ENCODE results near the gene EPN3.
A peak's percentile ranks its signal among the peaks of the same experiment; 100 is the strongest.

EPN3 gene

DNA sequence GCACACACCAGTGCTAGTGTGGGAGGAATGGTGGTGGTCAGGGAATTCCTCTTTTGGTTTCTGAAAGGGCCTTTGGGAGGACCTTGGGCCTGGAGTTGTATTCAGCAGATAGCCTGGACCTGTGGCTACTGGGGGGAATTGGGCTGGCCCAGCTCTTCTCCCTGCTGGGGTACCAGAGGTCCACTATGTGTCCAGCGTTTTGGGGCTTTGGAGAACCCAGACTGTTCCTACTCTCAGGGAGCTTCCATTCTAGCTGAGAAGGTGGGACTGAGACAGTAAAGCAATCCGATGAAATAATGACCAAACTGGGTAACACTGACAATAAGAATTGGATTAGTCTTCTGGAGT lies 2.4 kb downstream of the EPN3 start:
- DNase-seq (ENCODE audit: low read depth): peak; percentile 17

DNA sequence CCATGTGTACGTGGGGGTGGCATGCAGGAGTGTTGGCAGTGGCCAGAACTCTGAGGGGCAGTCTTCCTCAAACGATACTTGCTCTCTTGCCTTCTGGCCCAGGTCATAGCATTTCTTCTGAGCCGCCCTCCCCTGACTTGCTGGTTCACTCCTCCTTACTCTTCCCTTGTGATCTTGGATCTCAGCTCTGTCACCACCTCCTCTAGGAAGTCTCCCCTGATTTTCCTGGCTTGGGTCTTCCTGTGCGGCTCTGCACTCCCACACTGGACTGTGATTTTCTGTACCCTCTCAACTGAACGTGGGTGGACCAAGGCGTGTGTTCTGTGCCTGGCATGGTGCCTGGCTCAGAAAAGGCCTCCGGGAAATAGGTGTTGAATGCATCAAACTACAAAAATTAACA lies 2.9 kb downstream of the EPN3 start:
- DNase-seq (ENCODE audit: low read depth): no peak

DNA sequence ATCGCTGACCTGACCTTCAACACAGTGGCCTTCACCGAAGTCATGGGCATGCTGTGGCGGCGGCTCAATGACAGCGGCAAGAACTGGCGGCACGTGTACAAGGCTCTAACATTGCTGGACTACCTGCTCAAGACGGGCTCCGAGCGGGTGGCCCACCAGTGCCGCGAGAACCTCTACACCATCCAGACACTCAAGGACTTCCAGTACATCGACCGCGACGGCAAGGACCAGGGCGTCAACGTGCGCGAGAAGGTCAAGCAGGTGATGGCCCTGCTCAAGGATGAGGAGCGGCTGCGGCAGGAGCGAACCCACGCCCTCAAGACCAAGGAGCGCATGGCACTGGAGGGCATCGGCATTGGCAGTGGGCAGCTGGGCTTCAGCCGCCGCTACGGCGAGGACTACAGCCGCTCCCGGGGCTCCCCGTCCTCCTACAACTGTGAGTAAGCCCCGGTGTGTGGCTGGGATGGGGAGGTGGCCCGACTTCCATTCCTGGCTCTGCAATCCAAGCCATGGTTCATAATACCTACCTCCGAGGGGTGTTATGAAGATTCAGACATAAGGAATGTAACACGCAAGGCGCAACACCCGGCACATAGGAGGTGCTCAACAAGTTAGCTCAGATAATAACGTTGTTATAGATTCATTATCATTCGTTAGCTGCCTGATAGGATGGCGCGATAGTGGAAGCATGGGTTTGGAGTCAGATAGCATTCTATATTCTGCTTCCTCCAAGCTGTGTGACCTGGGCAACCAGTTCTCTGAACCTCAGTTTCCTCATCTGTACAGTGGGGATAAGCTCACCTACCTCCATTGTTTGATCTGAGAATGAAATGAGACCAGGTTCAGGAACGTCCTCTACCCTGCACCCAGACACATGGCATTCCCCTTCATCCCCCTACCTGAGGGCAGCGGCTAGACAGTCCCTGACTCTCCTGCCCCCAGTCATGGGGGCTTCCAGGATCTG lies 4.4 kb downstream of the EPN3 start:
- DNase-seq (ENCODE audit: low read depth): no peak

DNA sequence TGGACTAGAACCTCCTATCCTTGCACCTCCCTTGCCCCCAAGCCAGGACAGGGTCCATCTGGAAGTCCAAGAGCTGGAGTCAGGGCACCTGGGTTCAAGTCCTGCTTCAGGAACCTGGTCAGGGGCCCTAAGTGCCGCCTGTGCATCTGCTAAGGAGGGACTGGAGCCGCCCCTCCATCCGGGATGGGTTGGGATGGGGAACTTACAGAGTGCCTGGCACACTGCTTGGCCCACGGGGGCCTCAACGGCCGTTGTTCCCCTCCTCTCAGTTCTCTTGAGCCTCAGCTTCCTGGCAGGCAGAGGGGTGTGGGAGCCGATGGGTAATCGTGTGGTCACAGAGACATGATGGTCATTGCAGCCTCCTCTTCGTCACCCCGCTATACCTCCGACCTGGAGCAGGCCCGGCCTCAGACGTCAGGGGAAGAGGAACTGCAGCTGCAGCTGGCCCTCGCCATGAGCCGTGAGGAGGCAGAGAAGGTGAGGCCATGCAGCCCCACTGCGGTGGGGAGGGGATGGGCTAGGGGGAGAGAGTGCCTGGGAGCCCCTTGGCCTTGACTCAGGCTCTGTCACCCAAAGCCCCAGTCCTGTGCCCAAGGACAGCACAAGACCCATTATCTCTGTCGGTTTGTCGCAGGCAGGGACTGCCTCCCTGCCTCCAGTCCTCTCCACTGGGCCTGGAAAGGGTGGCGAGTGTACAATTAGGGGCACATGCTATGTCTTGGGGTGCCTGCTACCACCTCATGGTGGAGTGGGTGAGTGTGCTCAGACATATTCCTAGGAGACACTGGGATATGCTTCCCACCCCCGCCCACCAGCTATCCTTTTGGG lies 5.4 kb downstream of the EPN3 start:
- no peak for DNase-seq (ENCODE audit: low read depth)

DNA sequence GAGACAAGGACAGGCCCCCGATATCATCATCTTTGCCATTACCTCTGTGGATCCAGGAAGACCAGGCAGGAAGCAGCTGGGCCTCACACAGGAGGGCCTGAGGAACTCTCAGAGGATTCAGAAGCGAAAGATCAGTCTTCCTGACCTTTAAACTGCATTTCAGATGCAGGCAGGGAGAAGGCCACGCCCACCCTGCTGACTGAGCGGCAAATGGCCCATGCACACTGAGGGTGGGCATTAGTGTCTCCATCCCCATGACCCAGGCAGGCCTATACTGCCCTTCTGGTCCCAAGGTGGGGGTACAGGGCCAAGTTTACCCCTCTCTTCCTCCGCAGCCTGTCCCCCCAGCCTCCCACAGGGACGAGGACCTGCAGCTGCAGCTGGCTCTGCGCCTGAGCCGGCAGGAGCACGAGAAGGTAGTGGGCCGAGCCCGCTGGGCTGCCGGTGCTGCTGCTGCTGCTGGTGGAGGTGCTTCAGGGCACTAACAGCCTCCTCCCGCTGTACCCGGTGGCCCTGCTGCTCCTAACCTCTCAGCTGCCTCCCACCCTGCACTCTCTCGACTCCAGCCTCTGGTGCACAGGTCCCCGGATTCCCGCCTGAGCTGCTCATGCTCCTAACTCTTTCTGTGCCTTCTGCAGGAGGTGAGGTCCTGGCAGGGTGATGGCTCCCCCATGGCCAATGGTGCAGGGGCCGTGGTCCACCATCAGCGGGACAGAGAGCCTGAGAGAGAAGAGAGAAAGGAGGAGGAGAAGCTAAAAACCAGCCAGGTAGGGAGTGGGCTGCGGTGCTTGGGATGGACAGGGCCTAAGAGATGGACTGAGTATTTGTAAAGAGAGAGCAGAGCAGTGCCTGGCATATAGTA lies 6.2 kb downstream of the EPN3 start:
- DNase-seq (ENCODE audit: low read depth): no peak

DNA sequence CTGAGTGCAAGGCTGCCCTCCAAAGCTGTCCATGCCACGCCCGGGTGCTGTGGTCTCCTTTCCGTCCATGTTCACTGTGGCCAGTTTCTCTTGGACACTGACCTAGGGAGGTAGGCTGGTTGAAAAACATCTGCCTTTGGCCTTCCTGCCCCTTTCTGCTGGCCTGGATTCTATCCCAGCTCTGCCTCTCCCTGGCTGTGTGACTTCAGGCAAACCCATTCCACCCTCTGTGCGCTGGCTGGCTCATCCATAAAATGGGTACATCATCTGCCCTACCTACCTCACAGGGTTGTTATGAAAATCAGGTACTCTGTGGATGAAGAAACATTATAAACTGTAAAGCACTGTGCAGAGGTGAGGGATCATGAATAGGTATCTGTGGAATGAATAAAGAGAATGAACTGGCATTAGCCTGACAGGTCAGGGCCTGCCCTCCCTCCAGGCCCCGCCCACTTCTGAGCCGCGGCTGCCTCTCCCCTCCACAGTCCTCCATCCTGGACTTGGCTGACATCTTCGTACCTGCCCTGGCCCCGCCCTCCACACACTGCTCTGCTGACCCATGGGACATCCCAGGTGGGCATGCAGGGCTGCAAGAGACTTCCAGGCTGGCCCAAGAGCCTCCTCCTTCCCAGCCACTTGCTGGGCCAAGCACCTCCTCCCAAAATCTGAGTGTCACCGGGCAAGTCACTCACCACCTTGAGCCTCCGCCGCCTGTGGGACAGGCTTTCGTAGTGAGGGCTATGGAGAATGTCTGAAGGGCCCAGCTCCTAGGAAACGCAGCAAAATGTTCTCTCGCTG lies 7.4 kb downstream of the EPN3 start:
- DNase-seq (ENCODE audit: low read depth): no peak

DNA sequence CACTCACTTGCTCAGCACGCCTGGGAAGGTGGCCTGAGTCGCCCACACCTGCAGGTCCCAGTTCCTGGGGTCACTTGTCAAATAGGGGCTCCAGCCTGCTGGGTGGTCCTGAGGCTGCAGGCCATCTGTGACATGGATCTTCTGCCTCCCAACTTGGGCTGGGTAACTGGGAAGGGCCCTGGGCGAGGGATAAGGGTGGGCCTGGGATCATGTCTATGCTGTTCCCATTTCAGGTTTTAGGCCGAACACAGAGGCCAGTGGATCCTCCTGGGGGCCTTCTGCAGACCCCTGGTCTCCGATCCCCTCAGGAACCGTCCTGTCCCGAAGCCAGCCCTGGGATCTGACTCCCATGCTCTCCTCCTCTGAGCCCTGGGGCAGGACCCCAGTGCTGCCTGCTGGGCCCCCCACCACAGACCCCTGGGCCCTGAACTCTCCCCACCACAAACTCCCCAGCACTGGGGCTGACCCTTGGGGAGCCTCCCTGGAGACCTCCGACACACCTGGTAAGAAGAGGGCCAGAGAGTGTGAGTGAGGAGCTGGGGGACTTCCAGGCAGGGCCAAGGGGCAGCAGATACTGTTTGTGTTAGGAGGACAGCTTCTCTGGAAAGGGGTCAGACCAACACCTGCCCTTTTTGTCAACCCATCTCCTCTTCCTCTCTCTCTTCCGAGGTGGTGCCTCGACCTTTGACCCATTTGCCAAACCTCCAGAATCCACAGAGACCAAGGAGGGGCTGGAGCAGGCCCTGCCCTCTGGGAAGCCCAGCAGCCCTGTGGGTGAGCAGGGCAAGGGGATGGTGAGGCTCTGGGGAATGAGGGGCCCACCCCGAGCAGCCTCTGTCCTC lies 8.2 kb downstream of the EPN3 start:
- DNase-seq (ENCODE audit: low read depth): no peak

DNA sequence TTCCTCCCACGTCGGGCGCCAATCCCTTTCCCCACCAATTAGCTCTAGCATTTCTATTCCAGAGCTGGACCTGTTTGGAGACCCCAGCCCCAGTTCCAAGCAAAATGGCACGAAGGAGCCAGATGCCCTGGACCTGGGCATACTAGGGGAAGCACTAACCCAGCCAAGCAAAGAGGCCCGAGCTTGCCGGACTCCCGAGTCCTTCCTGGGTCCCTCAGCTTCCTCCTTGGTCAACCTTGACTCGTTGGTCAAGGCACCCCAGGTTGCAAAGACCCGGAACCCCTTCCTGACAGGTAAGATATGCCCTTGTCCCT lies 8.8 kb downstream of the EPN3 start:
- DNase-seq (ENCODE audit: low read depth): no peak

DNA sequence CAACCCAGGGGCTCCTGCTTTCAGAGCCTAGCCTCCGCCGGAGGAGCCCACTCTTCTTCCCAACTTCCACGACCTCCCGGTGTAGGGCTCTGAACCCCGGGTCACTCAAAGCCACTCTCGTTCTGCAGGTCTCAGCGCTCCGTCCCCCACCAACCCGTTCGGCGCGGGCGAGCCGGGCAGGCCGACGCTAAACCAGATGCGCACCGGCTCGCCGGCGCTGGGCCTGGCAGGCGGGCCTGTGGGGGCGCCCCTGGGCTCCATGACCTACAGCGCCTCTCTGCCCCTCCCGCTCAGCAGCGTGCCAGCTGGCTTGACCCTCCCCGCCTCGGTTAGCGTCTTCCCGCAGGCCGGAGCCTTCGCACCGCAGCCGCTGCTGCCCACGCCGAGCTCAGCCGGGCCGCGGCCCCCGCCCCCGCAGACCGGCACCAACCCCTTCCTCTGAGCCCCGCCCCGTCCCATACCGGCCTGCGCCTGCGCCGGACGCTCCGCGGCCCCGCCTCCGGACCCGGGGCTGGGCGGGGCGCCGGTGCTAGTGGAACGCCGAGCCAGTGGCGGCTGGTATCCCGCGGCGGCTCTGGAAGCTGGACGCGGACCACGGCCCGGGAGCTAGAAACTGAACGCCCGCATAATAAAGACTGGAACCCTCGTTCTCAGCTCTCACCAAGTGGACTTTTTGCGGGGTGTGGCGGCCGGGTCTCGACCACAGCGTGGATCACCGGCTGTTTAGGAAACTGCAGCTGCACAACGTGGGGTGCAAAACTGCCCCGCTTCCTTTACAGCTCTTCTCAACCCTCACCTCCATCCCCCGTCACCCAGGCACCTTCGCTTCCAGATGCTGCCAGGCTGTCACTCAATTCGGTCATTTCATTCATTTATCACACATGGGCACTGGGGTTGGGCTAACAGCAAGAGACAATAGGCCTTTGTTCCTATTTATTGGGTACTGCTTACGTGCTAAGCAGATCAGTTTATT lies 9.5 kb downstream of the EPN3 start:
- DNase-seq (ENCODE audit: low read depth): peak; percentile 64

DNA sequence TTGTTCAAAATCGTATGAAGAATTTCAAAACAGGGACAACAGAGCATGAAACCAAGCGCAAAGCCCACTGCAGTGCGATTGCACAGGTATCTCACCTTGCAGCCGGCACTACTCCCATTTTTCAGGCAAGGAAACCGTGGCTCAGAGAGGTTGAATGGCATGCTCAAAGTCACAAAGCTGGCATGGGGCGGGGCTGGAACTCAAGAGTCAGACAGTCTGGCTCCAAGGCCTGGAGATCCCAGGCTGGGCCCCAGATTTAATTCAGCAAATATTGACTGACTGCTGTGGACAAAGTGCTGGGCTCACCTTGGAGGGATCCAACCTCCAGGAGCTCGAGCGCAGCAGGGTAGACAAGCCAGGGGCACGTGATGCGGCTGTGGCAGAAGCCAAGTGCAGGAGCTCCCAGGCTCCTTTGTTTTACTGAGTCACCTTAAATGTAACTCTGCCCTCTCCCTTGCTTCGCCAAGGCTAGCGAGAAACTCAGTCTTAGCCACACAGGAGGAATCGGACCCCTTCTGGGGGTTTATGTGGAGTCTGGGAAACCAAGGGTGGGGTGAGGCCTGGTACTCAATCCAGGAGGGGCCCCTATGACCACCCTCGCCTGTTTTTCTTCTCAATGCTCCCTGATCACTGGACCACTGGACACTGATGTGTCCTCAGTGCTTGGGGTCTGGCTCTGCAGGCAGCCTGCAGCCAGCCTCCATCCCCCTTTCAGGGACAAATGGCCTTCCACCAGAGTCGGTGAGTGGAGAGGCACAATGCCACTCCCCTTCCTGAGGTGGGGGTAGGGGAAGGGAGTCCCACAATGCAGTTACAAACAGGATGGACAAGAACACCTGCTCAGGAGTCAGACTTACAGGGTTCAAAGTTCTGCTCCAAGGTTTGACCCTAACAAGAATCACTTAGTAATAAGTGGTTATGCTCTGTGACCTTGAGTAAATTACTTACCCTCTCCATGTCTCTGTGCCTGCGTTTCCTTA lies 10.6 kb downstream of the EPN3 start:
- DNase-seq (ENCODE audit: low read depth): no peak

DNA sequence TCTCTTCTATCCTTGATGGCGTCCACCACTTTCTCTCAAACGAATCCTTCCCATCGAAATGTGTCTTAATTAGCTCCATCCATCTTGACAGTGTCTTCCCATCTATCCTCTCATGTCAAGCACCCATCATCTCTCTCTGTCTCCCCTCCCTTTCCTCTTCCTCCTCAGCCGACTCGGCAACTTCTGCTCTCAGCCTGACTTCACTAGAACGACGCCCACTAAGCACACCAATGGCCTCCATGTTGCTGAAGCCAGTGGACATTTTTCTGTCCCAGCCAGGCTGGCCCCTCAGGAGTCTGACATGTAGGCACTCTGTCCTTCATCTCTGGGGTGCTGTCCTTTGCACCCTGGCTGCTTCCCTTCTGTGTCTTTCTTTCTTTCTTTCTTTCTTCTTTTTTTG lies 12.0 kb downstream of the EPN3 start:
- DNase-seq (ENCODE audit: low read depth): no peak

DNA sequence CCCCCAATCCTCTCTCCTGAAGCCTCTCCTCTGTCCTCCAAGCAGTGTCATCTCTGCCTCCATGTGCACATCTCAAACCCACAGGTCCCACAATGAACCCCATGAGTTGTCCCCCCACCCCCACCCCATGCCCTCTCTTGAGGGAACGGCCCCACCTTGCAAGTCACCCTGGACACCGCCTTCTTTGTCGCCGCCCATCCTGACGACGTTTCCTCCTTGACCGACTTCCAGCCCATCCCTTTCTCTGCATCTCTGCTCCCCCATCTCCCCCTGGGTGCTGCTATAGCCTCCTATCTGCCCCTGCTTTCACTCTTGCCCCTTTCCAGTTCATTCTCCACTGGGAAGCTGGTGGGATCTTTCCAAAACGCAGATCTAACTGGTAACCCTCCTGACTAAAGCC lies 12.8 kb downstream of the EPN3 start:
- DNase-seq (ENCODE audit: low read depth): no peak

DNA sequence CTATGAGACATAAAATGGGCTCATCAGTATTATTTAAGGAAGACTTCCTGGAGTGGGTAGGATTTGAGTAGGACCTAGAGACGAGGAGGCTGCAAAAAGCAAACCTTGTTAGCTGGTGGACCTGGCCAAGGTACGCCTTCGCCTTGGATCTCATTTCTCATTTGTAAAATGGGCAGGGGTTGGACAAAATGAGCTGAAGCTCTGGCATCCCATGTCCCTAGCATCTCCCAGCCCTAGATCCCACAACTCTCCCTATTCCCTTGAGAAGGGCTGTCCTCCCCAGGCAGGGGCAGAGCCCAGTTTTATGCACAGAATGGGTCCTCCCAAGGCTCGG lies 14.1 kb downstream of the EPN3 start:
- no peak for DNase-seq (ENCODE audit: low read depth)

DNA sequence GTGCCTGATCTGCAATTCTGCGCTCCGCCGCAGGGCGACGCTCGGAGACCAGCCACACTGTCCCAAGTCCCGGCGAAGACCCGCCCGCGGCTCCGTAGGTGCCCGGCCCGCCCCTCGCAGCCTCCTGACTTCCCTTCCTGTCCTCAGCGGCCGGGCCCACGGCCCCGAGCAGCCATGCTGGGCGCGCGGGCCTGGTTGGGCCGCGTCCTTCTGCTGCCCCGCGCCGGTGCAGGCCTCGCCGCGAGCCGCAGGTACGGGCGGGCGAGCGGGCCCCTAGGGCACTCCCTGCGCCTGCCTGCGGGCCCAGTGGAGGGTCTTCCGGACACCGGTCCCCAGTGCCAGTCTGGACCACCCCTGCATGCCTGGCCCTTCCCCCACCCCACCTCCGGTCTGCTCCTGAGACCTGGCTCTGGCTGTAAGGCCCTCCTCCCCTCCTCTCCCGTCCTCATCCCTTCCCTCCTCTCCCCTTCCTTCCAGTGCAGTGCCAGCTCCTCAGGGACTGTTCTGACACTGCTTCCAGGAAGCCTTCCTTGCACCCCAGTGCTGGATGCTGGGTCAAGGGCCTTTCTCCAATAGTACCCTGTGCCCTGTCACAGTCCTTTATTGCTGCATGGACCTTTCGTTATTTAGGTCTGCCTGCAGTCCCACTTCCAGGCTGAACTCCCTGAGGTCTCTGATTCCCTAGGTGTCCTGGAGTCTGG lies 14.7 kb downstream of the EPN3 start, which contains the start of gene SPATA20:
Gene SPATA20 (plus strand): TSS at position 140 of the 701 bp plus-strand sequence. CDS start 35 bp downstream, at position 175.
- DNase-seq (ENCODE audit: low read depth): peak; percentile 83

DNA sequence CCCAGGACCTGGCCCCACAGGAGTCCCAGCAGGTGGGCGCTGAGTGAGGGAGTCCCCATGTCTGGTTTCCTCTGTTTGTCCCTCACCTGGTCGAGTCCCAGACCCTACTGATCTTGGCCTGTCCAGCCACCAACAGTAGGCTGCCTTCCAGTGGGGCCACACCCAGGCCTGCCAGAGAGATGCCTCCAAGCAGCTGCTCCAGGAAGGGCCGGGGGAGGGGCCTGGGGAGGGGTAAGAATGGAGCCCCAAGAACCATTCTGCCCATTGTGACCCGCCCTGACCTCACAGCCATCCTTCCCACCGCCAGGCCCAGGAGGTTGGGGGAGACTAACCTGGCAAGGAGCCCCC lies 15.2 kb downstream of the EPN3 start:
- no peak for DNase-seq (ENCODE audit: low read depth)

DNA sequence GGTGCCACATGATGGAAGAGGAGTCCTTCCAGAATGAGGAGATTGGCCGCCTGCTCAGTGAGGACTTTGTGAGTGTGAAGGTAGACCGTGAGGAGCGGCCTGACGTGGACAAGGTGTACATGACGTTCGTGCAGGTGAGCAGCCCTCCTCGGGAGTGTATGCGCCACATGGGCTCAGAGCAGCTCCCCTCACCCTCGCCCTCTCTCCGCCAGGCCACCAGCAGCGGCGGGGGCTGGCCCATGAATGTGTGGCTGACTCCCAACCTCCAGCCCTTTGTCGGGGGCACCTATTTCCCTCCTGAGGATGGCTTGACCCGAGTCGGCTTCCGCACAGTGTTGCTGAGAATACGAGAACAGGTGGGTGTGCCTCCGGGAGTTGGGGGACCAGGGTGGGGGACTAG lies 16.3 kb downstream of the EPN3 start:
- no peak for DNase-seq (ENCODE audit: low read depth)

DNA sequence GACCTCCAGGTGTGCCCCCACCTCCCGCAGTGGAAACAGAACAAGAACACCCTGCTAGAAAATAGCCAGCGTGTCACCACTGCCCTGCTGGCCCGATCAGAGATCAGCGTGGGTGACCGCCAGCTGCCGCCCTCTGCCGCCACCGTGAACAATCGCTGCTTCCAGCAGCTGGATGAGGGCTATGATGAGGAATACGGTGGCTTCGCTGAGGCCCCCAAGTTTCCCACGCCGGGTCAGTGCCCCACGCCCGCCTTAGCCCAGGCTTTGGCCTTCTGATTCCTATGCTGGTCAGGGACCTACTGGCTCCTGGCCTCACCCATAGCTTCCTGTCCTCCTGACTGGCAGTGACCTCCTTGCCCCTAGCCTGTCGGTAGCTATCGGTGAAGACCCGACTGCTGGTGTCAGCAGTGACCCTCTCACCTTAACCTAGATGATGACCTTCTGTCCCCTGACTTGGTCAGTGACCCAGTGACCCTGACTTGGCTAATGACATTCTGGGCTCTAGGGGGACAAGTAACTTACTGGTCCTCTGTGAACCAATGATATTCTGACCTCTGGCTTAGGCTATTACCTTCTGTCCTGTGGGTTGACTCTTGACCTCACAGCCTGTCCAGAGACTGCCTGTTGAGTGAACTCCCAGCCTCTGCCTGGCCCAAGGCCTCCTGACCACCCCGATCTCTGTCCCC lies 16.9 kb downstream of the EPN3 start:
- no peak for DNase-seq (ENCODE audit: low read depth)
